ENCODE data around the gene IQCB1. TPM values are rescaled to one million over a fixed set of nuclear protein-coding genes. Genes with fewer than 3 reads are reported as not detected.

The IQCB1 gene
- polyA plus RNA-seq, 1 of the 3 experiments (the other 2 are of a cell fraction), result 10.4 TPM

DNA sequence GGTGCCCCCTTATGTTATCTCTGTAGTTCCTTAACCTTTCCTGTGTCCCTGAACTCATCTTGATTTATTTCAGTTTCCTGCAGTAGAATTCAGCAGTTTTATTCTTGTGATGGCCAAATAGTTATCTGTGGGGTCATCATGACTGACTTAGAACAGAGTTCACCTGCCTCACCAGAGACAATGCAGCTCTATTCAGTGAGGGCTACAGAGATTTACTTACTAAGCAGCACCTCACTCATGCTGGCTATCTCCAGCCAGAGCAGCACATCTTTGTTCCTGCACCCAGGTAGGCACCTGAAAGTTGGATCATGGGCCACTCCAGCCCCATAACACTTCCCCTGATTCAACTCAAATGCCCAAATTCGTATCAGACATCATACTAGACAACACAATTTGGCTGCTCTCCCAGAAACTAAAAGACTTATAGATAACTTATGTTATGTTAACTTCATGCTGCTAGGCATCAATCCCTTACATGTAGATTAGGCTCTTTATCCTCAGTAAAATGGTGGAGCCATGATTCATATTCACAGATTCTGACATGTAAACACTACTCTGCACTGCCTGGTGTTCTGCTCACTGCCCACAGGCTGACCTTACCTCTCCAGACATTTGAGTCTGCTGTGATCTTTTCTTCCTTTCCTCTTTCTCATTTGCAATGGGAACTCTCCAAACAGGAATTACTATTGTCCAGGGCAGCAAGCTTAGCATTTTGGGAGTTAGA is 76.0 kb downstream of the IQCB1 start:
- H3K9ac ChIP-seq, result no peak overlapping the region
- no peaks in the 10 kb centered on the region for H3K9me3 ChIP-seq
- no peak overlapping the region for H3K4me2 ChIP-seq
- CTCF ChIA-PET, result no interaction called here
- no peaks in the 10 kb centered on the region; a peak in 1 of 4 replicates for H3K4me1 ChIP-seq (ENCODE audit: control insufficient read depth in 1 of 2, insufficient read depth in 2 of 2, low read depth in 1 of 2, low read length in 1 of 2)
- 0% methylated on average over 1 of the region's 1 CpG for WGBS (ENCODE audit: low lambda C conversion rate)
- H3K27ac ChIP-seq (ENCODE audit: low read depth in 2 of 2, low read length in 1 of 2), result no peak overlapping the region
- no peaks in the 10 kb centered on the region for H3K9me2 ChIP-seq
- H4K20me1 ChIP-seq (ENCODE audit: insufficient read depth), result no peaks in the 10 kb centered on the region
- no peaks in the 10 kb centered on the region for H3F3A ChIP-seq (replicated peaks; ENCODE audit: insufficient read depth)
- H2AFZ ChIP-seq (ENCODE audit: low read depth), result no peak overlapping the region
- TF ChIP-seq, protein P1, sequence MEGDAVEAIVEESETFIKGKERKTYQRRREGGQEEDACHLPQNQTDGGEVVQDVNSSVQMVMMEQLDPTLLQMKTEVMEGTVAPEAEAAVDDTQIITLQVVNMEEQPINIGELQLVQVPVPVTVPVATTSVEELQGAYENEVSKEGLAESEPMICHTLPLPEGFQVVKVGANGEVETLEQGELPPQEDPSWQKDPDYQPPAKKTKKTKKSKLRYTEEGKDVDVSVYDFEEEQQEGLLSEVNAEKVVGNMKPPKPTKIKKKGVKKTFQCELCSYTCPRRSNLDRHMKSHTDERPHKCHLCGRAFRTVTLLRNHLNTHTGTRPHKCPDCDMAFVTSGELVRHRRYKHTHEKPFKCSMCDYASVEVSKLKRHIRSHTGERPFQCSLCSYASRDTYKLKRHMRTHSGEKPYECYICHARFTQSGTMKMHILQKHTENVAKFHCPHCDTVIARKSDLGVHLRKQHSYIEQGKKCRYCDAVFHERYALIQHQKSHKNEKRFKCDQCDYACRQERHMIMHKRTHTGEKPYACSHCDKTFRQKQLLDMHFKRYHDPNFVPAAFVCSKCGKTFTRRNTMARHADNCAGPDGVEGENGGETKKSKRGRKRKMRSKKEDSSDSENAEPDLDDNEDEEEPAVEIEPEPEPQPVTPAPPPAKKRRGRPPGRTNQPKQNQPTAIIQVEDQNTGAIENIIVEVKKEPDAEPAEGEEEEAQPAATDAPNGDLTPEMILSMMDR (IDR thresholded peaks at IDR 0.05), result no peak
- TF ChIP-seq MXI1 (IDR thresholded peaks at IDR 0.05; ENCODE audit: low read depth, low read length), result no peak
- no peak for TF ChIP-seq FOXM1 (IDR thresholded peaks at IDR 0.05; ENCODE audit: low read depth)
- TF ChIP-seq ELF1 (IDR thresholded peaks at IDR 0.05), result no peak
- no peak for TF ChIP-seq EZH2phosphoT487 (IDR thresholded peaks at IDR 0.05; ENCODE audit: borderline replicate concordance, low read depth)
- TF ChIP-seq, protein P2, sequence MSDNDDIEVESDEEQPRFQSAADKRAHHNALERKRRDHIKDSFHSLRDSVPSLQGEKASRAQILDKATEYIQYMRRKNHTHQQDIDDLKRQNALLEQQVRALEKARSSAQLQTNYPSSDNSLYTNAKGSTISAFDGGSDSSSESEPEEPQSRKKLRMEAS (IDR thresholded peaks at IDR 0.05; ENCODE audit: low read depth), result no peak
- no peak for TF ChIP-seq RCOR1 (IDR thresholded peaks at IDR 0.05; ENCODE audit: low read length)
- TF ChIP-seq RXRA (IDR thresholded peaks at IDR 0.05; ENCODE audit: borderline replicate concordance, low read depth), result no peak
- TF ChIP-seq TCF12 (IDR thresholded peaks at IDR 0.05), result no peak
- no peak for TF ChIP-seq NRF1 (IDR thresholded peaks at IDR 0.05; ENCODE audit: low read depth, low read length)
- TF ChIP-seq EP300 (IDR thresholded peaks at IDR 0.05; ENCODE audit: borderline replicate concordance in 1 of 2, low read depth in 1 of 2, low read length in 1 of 2), result no peak
- no peak for TF ChIP-seq GABPA (IDR thresholded peaks at IDR 0.05; ENCODE audit: low read depth)
- no peaks in the 10 kb centered on the region for H3K36me3 ChIP-seq (replicated peaks in 1 of 2; ENCODE audit: control insufficient read depth in 1 of 2, insufficient read depth in 2 of 2, low read length in 1 of 2)
- H3K4me3 ChIP-seq (ENCODE audit: low read depth in 2 of 2, low read length in 1 of 2), result no peak overlapping the region
- no peak for DNase-seq
- no peaks in the 10 kb centered on the region for H3K27me3 ChIP-seq (ENCODE audit: insufficient read depth)
- H3K79me2 ChIP-seq (ENCODE audit: insufficient read depth), result no peaks in the 10 kb centered on the region
- POLR2A ChIA-PET, result no interaction called here

DNA sequence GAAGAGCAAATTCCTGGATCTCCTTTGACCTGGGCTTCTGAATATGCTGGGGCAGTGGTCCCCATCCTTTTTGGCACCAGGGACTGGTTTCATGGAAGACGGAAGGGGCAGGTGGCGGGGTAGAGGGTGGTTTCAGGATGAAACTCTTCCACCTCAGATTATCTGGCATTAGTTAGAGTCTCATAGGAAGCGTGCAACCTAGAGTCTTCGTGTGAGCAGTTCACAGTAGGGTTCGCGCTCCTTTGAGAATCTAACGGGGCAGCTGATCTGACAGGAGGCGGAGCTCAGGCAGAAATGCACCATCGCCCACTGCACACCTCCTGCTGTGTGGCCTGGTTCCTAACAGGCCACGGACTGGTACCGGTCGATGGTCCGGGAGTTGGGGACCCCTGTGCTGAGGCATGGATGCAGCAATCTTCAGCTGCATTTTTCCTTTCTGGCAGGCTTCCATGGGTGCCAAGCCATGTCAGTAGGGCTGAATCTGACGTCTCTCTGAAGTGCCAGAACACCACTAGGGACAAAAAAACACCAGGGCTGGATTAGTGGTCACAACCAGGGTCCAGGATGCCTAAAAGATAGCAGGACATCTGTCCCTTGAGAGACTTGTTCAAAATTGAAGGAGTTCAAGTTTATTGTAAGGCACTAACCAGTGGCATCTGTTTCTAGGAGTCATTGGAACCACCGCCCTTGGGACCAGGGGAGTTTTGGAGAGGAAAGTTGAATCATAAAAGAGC is 76.9 kb downstream of the IQCB1 start:
- H3K4me1 ChIP-seq (ENCODE audit: control insufficient read depth in 1 of 2, insufficient read depth in 2 of 2, low read depth in 1 of 2, low read length in 1 of 2), result no peaks in the 10 kb centered on the region; a peak in 1 of 4 replicates
- ChIA-PET CTCF (no interaction called here), POLR2A (no interaction called here)
- H3K27me3 ChIP-seq (ENCODE audit: insufficient read depth), result no peaks in the 10 kb centered on the region
- no peak overlapping the region for H3K27ac ChIP-seq (ENCODE audit: low read depth in 2 of 2, low read length in 1 of 2)
- H4K20me1 ChIP-seq (ENCODE audit: insufficient read depth), result no peaks in the 10 kb centered on the region
- H3K9me2 ChIP-seq, result no peaks in the 10 kb centered on the region
- H3K4me3 ChIP-seq (ENCODE audit: low read depth in 2 of 2, low read length in 1 of 2), result no peak overlapping the region
- no peaks in the 10 kb centered on the region for H3K36me3 ChIP-seq (replicated peaks in 1 of 2; ENCODE audit: control insufficient read depth in 1 of 2, insufficient read depth in 2 of 2, low read length in 1 of 2)
- no peak overlapping the region for H3K9ac ChIP-seq
- H3K4me2 ChIP-seq, result no peak overlapping the region
- no peak for DNase-seq
- H2AFZ ChIP-seq (ENCODE audit: low read depth), result no peak overlapping the region
- WGBS (ENCODE audit: low lambda C conversion rate), result 67% methylated on average over 9 of the region's 15 CpGs
- H3K79me2 ChIP-seq (ENCODE audit: insufficient read depth), result no peaks in the 10 kb centered on the region
- H3K9me3 ChIP-seq, result no peaks in the 10 kb centered on the region
- TF ChIP-seq, protein P2 (IDR thresholded peaks at IDR 0.05; ENCODE audit: low read depth), result no peak
- TF ChIP-seq NRF1 (IDR thresholded peaks at IDR 0.05; ENCODE audit: low read depth, low read length), result no peak
- no peaks in the 10 kb centered on the region for H3F3A ChIP-seq (replicated peaks; ENCODE audit: insufficient read depth)

Measured in SK-N-SH (cell line).